Ascending aorta (tissue), 2 donors: ENCODE results near the gene ELAVL1. TPM values are rescaled to one million over a fixed set of nuclear protein-coding genes. Genes with fewer than 3 reads are reported as not detected.

Source experiments
- DNase-seq, 2 donors: peaks; one replicate each; pipeline ENCODE4 v3.0.0-alpha.2; 2019; ENCODE audit warnings: low spot score in 2 of 2
- H3K27ac ChIP-seq, 2 donors: fragments of 200-600 bp; sonication (generic); one replicate each; pipeline ENCODE4 v1.5.1; 2016 to 2017; ENCODE audit warnings: mild to moderate bottlenecking in 1 of 2
- H3K27me3 ChIP-seq: fragments of 200-600 bp; sonication (generic); one replicate; pipeline ENCODE4 v1.5.1; 2017
- H3K36me3 ChIP-seq, 2 donors: fragments of 200-600 bp; sonication (generic); one replicate each; pipeline ENCODE4 v1.5.1; 2016
- H3K4me1 ChIP-seq, 2 donors: fragments of 200-600 bp; sonication (generic); one replicate each; pipeline ENCODE4 v1.5.1; 2016 to 2017; ENCODE audit warnings: mild to moderate bottlenecking in 1 of 2
- H3K4me3 ChIP-seq, 2 donors: fragments of 200-600 bp; sonication (generic); one replicate each; pipeline ENCODE4 v1.5.1; 2016 to 2017; ENCODE audit warnings: mild to moderate bottlenecking in 1 of 2
- H3K9me3 ChIP-seq, 2 donors: fragments of 200-600 bp; sonication (generic); one replicate each; pipeline ENCODE4 v1.5.1; 2016
- intact Hi-C: fragments of 100-400 bp; cut with DNase I; formaldehyde crosslinking; loops from one replicate; pipeline ENCODE4 v1.15.1; 2023
- total RNA-seq: library from RNA; depleted of rRNA; stranded (reverse); fragments of >200 nt; gene quantifications from one replicate; pipeline ENCODE4 v1.1.0, GENCODE V29; 2016
- TF ChIP-seq, protein P1 (sequence below), 3 experiments: fragments of 200-600 bp in 2 of 3; fragments of 450-650 bp in 1 of 3; sonication (generic) in 2 of 3; IDR thresholded peaks; one replicate each; pipeline ENCODE4 v1.5.1; 2016 to 2019; ENCODE audit warnings: antibody characterized with exemption in 3 of 3, mild to moderate bottlenecking in 1 of 3, moderate library complexity in 1 of 3

Gene ELAVL1
- total RNA-seq, result 19.9 TPM

DNA sequence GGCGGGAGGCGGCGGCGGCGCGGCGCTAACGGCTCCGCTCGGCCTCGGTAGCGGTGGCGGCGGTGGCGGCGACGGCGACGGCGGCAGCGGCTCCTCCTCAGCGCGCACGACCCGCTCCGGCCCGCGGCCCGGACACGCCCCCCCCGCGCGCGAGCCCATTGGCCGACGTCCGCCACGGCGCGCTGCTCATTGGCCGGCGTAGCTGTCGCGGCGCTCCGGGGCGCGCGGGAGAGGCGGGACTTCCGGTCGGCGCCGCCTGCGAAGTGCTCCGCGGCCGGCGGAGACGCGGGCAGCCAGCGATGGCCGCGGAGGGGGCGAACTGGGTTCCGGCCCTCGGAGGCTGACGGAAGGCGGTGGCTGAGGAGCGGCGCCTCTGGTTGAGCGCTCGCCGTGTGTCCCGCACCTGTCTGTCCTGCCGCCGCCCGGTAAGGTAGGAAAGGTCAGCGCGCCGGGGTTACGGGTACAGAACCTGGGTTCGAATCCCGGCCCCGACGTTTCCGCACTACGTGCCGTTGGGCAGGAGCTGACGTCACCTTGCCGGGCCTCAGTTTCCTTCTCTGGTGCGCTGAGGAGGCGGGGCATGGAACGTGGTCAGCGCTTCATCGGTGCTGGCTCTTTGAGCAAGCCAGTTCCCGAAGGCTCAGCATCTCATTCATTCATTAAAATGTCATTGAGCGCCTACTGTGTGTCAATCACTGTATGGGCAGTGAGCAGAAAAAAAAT, at the start of gene ELAVL1:
Gene ELAVL1, minus strand, starts transcription at position 108 of the 723 bp plus-strand sequence. CDS start 13,826 bp downstream, outside the sequence.
- DNase-seq, result peak; percentile 45 to 92
- intact Hi-C loops, result loop anchor here (1.0 to 10.0 kb wide), 5 partner anchors 85 to 611 kb away; partner anchors contain the start of genes NDUFA7, RPS28 and SNAPC2
- Histone ChIP-seq H3K9me3 (no peaks in the 10 kb centered on the region), H3K4me1 (peaks cover 0 to 27% of the 10 kb centered on the region in 2 donors), H3K27me3 (no peaks in the 10 kb centered on the region), H3K27ac (peak within 1 kb of the TSS; percentile 78 to 88), H3K4me3 (peak within 1 kb of the TSS; percentile 87 to 98), H3K36me3 (no peaks in the 10 kb centered on the region)
- TF ChIP-seq, protein P1, sequence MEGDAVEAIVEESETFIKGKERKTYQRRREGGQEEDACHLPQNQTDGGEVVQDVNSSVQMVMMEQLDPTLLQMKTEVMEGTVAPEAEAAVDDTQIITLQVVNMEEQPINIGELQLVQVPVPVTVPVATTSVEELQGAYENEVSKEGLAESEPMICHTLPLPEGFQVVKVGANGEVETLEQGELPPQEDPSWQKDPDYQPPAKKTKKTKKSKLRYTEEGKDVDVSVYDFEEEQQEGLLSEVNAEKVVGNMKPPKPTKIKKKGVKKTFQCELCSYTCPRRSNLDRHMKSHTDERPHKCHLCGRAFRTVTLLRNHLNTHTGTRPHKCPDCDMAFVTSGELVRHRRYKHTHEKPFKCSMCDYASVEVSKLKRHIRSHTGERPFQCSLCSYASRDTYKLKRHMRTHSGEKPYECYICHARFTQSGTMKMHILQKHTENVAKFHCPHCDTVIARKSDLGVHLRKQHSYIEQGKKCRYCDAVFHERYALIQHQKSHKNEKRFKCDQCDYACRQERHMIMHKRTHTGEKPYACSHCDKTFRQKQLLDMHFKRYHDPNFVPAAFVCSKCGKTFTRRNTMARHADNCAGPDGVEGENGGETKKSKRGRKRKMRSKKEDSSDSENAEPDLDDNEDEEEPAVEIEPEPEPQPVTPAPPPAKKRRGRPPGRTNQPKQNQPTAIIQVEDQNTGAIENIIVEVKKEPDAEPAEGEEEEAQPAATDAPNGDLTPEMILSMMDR (IDR thresholded peaks at IDR 0.05), result no peak

DNA sequence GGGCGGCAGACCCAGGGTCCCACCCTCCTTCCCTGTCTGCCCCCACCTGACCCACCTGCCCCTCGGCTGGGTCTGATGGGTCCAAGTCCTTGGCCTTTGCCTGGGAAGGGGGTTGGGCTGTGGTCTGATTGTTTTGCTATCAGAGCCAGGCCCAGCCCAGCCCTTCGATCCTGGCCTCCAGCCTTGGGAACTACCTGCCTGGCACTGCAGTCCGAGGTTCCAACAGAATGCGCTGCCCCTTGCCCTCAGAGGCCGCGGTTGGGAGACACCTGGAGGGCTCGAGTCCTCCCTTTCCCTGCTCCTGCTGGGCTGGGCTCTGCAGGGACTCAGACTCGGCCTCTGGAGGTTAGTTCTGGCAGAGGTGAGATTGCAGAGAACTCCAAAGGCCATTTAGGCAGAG, 48.7 kb upstream of the ELAVL1 start:
- no peaks in the 10 kb centered on the region for H3K9me3 ChIP-seq
- no peak overlapping the region for H3K4me3 ChIP-seq
- H3K36me3 ChIP-seq, result no peaks in the 10 kb centered on the region
- peaks cover 4% of the 10 kb centered on the region for H3K27me3 ChIP-seq
- no peak for DNase-seq
- intact Hi-C loops, result no loop called here
- no peaks in the 10 kb centered on the region for H3K4me1 ChIP-seq
- no peak overlapping the region for H3K27ac ChIP-seq
- TF ChIP-seq, protein P1 (IDR thresholded peaks at IDR 0.05), result no peak

DNA sequence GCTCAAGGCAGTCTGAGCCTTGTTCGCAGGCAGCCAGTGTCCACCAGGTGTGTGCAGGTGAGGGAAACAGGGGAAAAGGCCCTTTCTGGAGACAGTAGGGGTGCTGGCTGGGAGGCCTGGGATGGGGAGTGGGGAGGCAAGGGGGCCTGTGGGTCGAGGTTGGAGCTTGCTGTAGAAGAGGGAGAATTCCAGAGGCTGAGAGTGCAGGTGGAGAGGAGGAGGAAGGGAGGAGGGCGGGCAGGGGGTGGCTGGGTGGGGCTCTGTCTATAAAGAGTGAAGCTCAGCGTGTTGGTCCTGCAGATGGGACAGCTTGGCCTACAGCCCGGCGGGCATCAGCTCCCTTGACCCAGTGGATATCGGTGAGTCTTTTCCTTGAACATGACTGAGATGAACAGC, 47.0 kb upstream of the ELAVL1 start, which contains the start of gene CCL25:
Gene CCL25, plus strand, starts transcription at position 297 of the 396 bp plus-strand sequence. CDS start 290 bp downstream, outside the sequence.
- TF ChIP-seq, protein P1 (IDR thresholded peaks at IDR 0.05), result no peak
- Histone ChIP-seq H3K4me3 (no peak within 1 kb of the TSS), H3K9me3 (no peaks in the 10 kb centered on the region), H3K27me3 (peaks cover 4% of the 10 kb centered on the region), H3K36me3 (no peaks in the 10 kb centered on the region), H3K27ac (no peak within 1 kb of the TSS), H3K4me1 (no peaks in the 10 kb centered on the region)
- no peak for DNase-seq
- intact Hi-C loops, result no loop called here

DNA sequence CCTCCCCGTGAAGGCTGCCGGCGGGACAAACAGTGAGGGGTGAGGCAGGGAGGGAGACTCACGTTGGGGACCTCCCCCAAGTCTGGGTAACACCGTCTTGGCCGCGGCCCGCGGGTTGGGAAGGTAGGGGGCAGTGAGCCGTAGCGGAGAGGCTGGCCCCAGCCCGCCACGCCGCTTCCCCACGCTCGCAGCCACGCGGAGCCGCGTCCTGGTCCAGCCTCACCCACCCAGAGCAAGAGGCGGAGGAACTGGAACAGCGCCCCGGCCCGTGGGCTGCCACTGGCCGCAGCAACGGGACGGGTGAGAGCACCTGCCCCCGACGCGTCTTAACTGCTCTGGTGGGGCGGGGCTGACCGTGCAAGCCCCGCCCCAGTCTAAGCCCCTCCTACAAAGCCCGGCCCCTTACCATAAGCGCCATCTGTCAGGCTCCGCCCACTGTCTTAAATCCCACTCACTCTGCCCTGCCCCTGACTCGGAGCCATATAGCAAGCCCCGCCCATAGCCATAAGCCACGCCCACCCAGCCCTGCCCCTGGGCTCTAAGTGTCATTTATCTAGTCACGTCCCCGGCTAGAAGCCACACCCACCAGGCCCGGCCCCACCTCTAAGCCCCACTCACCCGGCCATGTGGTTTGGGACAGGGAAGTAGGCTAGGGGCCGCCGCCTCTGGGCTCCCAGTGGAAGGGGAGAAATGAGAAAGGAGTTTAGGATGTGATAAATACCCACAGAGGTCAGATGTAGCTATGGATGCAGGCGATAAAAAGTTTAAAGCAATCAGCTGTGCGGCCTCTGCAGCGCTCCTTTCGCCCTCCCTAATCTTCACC, 45.0 kb upstream of the ELAVL1 start:
- Histone ChIP-seq H3K27me3 (peaks cover 4% of the 10 kb centered on the region), H3K4me1 (no peaks in the 10 kb centered on the region), H3K9me3 (no peaks in the 10 kb centered on the region), H3K4me3 (peak overlapping the region in 1 of 2 donors; percentile 34), H3K36me3 (no peaks in the 10 kb centered on the region), H3K27ac (no peak overlapping the region)
- DNase-seq, result peak; percentile 83 to 84
- intact Hi-C loops, result no loop called here
- TF ChIP-seq, protein P1 (IDR thresholded peaks at IDR 0.05), result no peak

DNA sequence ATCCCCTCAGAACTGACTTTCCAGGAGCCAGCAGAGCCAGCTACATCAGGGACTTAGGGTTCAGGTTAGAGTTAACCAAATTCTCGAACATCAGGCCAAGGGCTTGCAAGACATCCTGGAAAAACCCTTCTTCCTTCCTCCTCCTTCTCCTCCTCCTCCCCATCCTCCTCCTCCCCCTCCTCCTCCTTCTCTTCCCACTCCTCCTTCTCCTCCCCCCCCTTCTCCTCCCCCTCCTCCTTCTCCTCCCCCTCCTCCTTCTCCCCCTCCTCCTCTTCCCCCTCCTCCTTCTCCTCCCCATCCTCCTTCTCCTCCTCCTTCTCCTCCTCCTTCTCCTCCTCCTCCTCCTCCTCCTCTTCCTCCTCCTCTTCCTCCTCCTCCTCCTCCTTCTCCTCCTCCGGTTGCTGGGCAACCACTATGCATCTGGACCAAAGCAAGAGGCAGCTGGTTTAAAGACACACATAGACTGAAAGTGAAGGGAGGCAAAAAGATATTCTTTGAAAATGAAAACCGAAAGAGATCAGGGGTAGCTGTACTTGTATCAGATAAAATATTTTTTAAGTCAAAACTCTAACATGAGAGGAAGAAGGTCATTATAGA, 41.2 kb upstream of the ELAVL1 start:
- peaks cover 4% of the 10 kb centered on the region for H3K27me3 ChIP-seq
- intact Hi-C loops, result no loop called here

More for the DNA sequence above, 41.2 kb upstream of the ELAVL1 start:
- TF ChIP-seq, protein P1 (IDR thresholded peaks at IDR 0.05), result no peak
- no peak for DNase-seq
- no peak overlapping the region for H3K4me3 ChIP-seq
- no peaks in the 10 kb centered on the region for H3K4me1 ChIP-seq
- H3K9me3 ChIP-seq, result no peaks in the 10 kb centered on the region
- no peak overlapping the region for H3K27ac ChIP-seq
- H3K36me3 ChIP-seq, result no peaks in the 10 kb centered on the region
